GM12875 (cell line): ENCODE measurements around the gene CCT6A.
A peak's percentile ranks its signal among the peaks of the same experiment; 100 is the strongest.
"Not testable (repeated sequence)": the region's sequence is repeated elsewhere in the genome, so short reads cannot be mapped to it uniquely, and the experiment has no call there.

Source experiments
- H3K4me3 ChIP-seq: one replicate; pipeline ENCODE4 v1.5.1; 2011; ENCODE audit warnings: low read depth, low read length, control low read depth
- CTCF ChIP-seq: IDR thresholded peaks from 2 replicates; pipeline ENCODE4 v1.5.1; 2011; ENCODE audit warnings: low read depth, mild to moderate bottlenecking, control low read depth, inconsistent platforms, low read length, moderate library complexity, borderline replicate concordance; ENCODE audit not compliant: insufficient read depth

Gene CCT6A

GRCh38 chr7:56063500-56063881 is 11.9 kb downstream of the CCT6A start:
- H3K4me3 ChIP-seq, result no peak overlapping the region
- TF ChIP-seq CTCF, result no peak

GRCh38 chr7:56063882-56064625 is 12.5 kb downstream of the CCT6A start, which contains the start of gene SUMF2:
Gene SUMF2 (plus strand): TSS chr7:56064286. CDS start chr7:56064312, 26 bp downstream.
- TF ChIP-seq CTCF, result peak; percentile 27; the same call in 1 of the 2 replicates
- peak within 1 kb of the TSS; percentile 95 for H3K4me3 ChIP-seq

- not testable (repeated sequence) for H3K4me3 ChIP-seq
Observed at GRCh38 chr7:56066376-56066775, 14.8 kb downstream of the CCT6A start.

- peak; percentile 84 for TF ChIP-seq CTCF
- H3K4me3 ChIP-seq, result no peak overlapping the region
Observed at GRCh38 chr7:56074371-56074791, 22.8 kb downstream of the CCT6A start.

GRCh38 chr7:56077681-56078080 is 26.1 kb downstream of the CCT6A start:
- no peak for TF ChIP-seq CTCF
- no peak overlapping the region for H3K4me3 ChIP-seq

- H3K4me3 ChIP-seq, result no peak overlapping the region
- TF ChIP-seq CTCF, result no peak
Observed at GRCh38 chr7:56078196-56078595, 26.6 kb downstream of the CCT6A start.

- H3K4me3 ChIP-seq, result no peak overlapping the region
- TF ChIP-seq CTCF, result no peak
Observed at GRCh38 chr7:56079450-56080185, 28.1 kb downstream of the CCT6A start.

GRCh38 chr7:56080726-56081435 is 29.3 kb downstream of the CCT6A start:
- not testable (repeated sequence) for H3K4me3 ChIP-seq
